Measurements from ENCODE around the gene FAM131A.

DNA sequence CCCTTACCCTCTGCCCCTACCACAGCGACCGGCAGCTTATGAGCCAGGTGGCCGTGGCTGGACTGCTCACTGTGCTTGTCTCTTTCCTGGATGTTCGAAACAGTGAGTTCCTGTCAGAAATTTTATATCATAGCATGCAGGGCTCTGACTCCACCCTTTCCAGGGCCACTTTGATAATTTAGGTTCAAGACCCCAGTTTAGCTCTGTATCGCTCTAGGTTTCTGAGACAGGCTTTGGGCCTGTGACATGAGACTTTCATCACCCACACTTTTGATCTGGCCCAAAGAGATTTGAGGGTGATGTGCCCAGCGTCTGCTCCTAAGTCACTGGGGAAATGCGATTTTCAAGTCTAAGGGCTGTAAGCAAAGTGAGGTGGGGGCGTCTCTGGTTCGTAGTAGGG, 29.5 kb upstream of the FAM131A start:
- TF ChIP-seq, protein P1, sequence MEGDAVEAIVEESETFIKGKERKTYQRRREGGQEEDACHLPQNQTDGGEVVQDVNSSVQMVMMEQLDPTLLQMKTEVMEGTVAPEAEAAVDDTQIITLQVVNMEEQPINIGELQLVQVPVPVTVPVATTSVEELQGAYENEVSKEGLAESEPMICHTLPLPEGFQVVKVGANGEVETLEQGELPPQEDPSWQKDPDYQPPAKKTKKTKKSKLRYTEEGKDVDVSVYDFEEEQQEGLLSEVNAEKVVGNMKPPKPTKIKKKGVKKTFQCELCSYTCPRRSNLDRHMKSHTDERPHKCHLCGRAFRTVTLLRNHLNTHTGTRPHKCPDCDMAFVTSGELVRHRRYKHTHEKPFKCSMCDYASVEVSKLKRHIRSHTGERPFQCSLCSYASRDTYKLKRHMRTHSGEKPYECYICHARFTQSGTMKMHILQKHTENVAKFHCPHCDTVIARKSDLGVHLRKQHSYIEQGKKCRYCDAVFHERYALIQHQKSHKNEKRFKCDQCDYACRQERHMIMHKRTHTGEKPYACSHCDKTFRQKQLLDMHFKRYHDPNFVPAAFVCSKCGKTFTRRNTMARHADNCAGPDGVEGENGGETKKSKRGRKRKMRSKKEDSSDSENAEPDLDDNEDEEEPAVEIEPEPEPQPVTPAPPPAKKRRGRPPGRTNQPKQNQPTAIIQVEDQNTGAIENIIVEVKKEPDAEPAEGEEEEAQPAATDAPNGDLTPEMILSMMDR (IDR thresholded peaks at IDR 0.05), result no peak
- TF ChIP-seq EZH2 (IDR thresholded peaks at IDR 0.05; ENCODE audit: borderline replicate concordance, insufficient read depth, low read depth, low read length, poor library complexity, severe bottlenecking), result no peak
